Naive thymus-derived CD8-positive, alpha-beta T cell (primary cell): ENCODE data around the gene CACNA1A. TPM values are rescaled to one million over a fixed set of nuclear protein-coding genes. Genes with fewer than 3 reads are reported as not detected.
A peak's percentile ranks its signal among the peaks of the same experiment; 100 is the strongest.

ENCODE experiments used
- ATAC-seq, 2 donors: fragments of 150-1000 bp; cut with Tn5 transposase in 1 of 2; sonication (Bioruptor Pico), chemical (Tn5 transposase) in 1 of 2; 1 replicate in 1 of 2; 2 replicates in 1 of 2; pipeline ENCODE4 v1.10.0; 2021; ENCODE audit warnings: mild to moderate bottlenecking in 2 of 2, moderate library complexity in 2 of 2
- POLR2A ChIA-PET: fragments of 350-600 bp; sonication (Branson Sonifier 250); formaldehyde crosslinking; loops from one replicate; lab custom pipeline; 2021; ENCODE audit warnings: antibody characterized with exemption; lab: Charles Lee
- DNase-seq, 10 donors: peaks; one replicate each; pipeline versions ENCODE4 v3.0.0 to v3.0.0-alpha.2; 2020 to 2022
- H3K27ac Mint-ChIP-seq, 10 donors: one replicate each; pipeline ENCODE4 v1.8.0; 2020 to 2022; ENCODE audit warnings: mild to moderate bottlenecking in 10 of 10, mixed read lengths in 10 of 10, moderate library complexity in 4 of 10, inconsistent platforms in 1 of 10
- H3K27me3 Mint-ChIP-seq, 5 donors: one replicate each; pipeline ENCODE4 v1.8.0; 2021 to 2022; ENCODE audit warnings: mixed read lengths in 5 of 5
- H3K36me3 Mint-ChIP-seq, 3 donors: one replicate each; pipeline ENCODE4 v1.8.0; 2020 to 2022; ENCODE audit warnings: mixed read lengths in 3 of 3, mild to moderate bottlenecking in 2 of 3, inconsistent platforms in 1 of 3
- H3K4me1 Mint-ChIP-seq, 4 donors: one replicate each; pipeline ENCODE4 v1.8.0; 2021 to 2022; ENCODE audit warnings: mixed read lengths in 4 of 4
- H3K4me3 Mint-ChIP-seq, 10 donors: one replicate each; pipeline ENCODE4 v1.8.0; 2020 to 2022; ENCODE audit warnings: mild to moderate bottlenecking in 10 of 10, mixed read lengths in 10 of 10, moderate library complexity in 6 of 10, inconsistent platforms in 1 of 10
- H3K9me3 Mint-ChIP-seq, 9 donors: one replicate each; pipeline ENCODE4 v1.8.0; 2020 to 2022; ENCODE audit warnings: mixed read lengths in 9 of 9, mild to moderate bottlenecking in 3 of 9, inconsistent platforms in 1 of 9, moderate library complexity in 1 of 9
- polyA plus RNA-seq, 3 donors: library from polyadenylated mRNA; unstranded; fragments of 300-500 nt; fragmentation: Illumina TruSeq; gene quantifications; one replicate each; pipeline ENCODE4 v1.2.3, GENCODE V29; 2021
- total RNA-seq, 8 experiments: library from RNA in 2 of 8; stranded (reverse) in 2 of 8; gene quantifications; one replicate each; pipeline ENCODE4 v1.2.3 and lab custom pipeline; 2021 to 2026

CACNA1A gene
- total and polyA plus RNA-seq, 5 experiments from 2014 or later = 0.09 to 0.60 (median 0.36) TPM

GRCh38 chr19:13297023-13297422, 209.3 kb downstream of the CACNA1A start:
- H3K4me3 Mint-ChIP-seq = no peak overlapping the region
- peaks cover 5 to 7% (median 7%) of the 10 kb centered on the region in 4 donors for H3K4me1 Mint-ChIP-seq
- peaks cover 14 to 50% (median 35%) of the 10 kb centered on the region in 5 donors for H3K27me3 Mint-ChIP-seq
- DNase-seq = no peak
- no peaks in the 10 kb centered on the region for H3K9me3 Mint-ChIP-seq
- peaks cover 0 to 4% (median 0%) of the 10 kb centered on the region in 3 donors for H3K36me3 Mint-ChIP-seq
- ATAC-seq = no peak
- no peak overlapping the region for H3K27ac Mint-ChIP-seq
- POLR2A ChIA-PET = no interaction called here

GRCh38 chr19:13294812-13295567, 211.3 kb downstream of the CACNA1A start:
- no peak overlapping the region for H3K4me3 Mint-ChIP-seq
- no peak overlapping the region for H3K27ac Mint-ChIP-seq
- peaks cover 4 to 7% (median 6%) of the 10 kb centered on the region in 4 donors for H3K4me1 Mint-ChIP-seq
- no peaks in the 10 kb centered on the region for H3K36me3 Mint-ChIP-seq
- no peak for ATAC-seq
- peaks cover 6 to 34% (median 19%) of the 10 kb centered on the region in 5 donors for H3K27me3 Mint-ChIP-seq
- H3K9me3 Mint-ChIP-seq = no peaks in the 10 kb centered on the region
- DNase-seq = peak in 1 of 10 donors; percentile 2
- POLR2A ChIA-PET = no interaction called here

- Mint-ChIP-seq H3K9me3 (no peaks in the 10 kb centered on the region), H3K27me3 (peaks cover 0 to 23% (median 5%) of the 10 kb centered on the region in 5 donors), H3K4me3 (no peak overlapping the region), H3K36me3 (no peaks in the 10 kb centered on the region), H3K4me1 (no peaks in the 10 kb centered on the region), H3K27ac (no peak overlapping the region)
- ATAC-seq (no peak), DNase-seq (peak in 1 of 10 donors; percentile 27)
- POLR2A ChIA-PET = no interaction called here
Measured at GRCh38 chr19:13291913-13292312, 214.4 kb downstream of the CACNA1A start.

- DNase-seq = no peak
- no peak overlapping the region for H3K4me3 Mint-ChIP-seq
- no peak overlapping the region for H3K27ac Mint-ChIP-seq
- H3K27me3 Mint-ChIP-seq = peaks cover 0 to 21% (median 4%) of the 10 kb centered on the region in 5 donors
- no peak for ATAC-seq
- no peaks in the 10 kb centered on the region for H3K4me1 Mint-ChIP-seq
- H3K9me3 Mint-ChIP-seq = no peaks in the 10 kb centered on the region
- POLR2A ChIA-PET = no interaction called here
- H3K36me3 Mint-ChIP-seq = no peaks in the 10 kb centered on the region
Measured at GRCh38 chr19:13290741-13291140, 215.5 kb downstream of the CACNA1A start.

GRCh38 chr19:13289295-13289694, 217.0 kb downstream of the CACNA1A start:
- H3K4me3 Mint-ChIP-seq = no peak overlapping the region
- H3K9me3 Mint-ChIP-seq = no peaks in the 10 kb centered on the region
- H3K36me3 Mint-ChIP-seq = no peaks in the 10 kb centered on the region
- POLR2A ChIA-PET = interaction anchor here (0.7 kb wide), 1 partner anchor 239 kb away, joined by 3 read pairs; no protein-coding TSS in a partner anchor
- ATAC-seq = no peak
- peaks cover 0 to 7% (median 2%) of the 10 kb centered on the region in 5 donors for H3K27me3 Mint-ChIP-seq
- DNase-seq = no peak
- no peaks in the 10 kb centered on the region for H3K4me1 Mint-ChIP-seq
- H3K27ac Mint-ChIP-seq = no peak overlapping the region

GRCh38 chr19:13286195-13286985, 219.9 kb downstream of the CACNA1A start:
- H3K4me1 Mint-ChIP-seq = no peaks in the 10 kb centered on the region
- peaks cover 0 to 4% (median 0%) of the 10 kb centered on the region in 5 donors for H3K27me3 Mint-ChIP-seq
- no peaks in the 10 kb centered on the region for H3K9me3 Mint-ChIP-seq
- POLR2A ChIA-PET = no interaction called here
- DNase-seq (no peak), ATAC-seq (no peak)
- no peaks in the 10 kb centered on the region for H3K36me3 Mint-ChIP-seq
- no peak overlapping the region for H3K4me3 Mint-ChIP-seq
- H3K27ac Mint-ChIP-seq = no peak overlapping the region

GRCh38 chr19:13284929-13285928, 221.1 kb downstream of the CACNA1A start:
- Mint-ChIP-seq H3K27me3 (peaks cover 0 to 7% (median 2%) of the 10 kb centered on the region in 5 donors), H3K4me1 (no peaks in the 10 kb centered on the region), H3K9me3 (no peaks in the 10 kb centered on the region), H3K36me3 (no peaks in the 10 kb centered on the region), H3K4me3 (no peak overlapping the region), H3K27ac (peak overlapping the region in 1 of 10 donors; percentile 38)
- DNase-seq = no peak
- POLR2A ChIA-PET = no interaction called here
- ATAC-seq = no peak

- no peak overlapping the region for H3K27ac Mint-ChIP-seq
- H3K36me3 Mint-ChIP-seq = no peaks in the 10 kb centered on the region
- DNase-seq (no peak), ATAC-seq (no peak)
- peaks cover 0 to 1% (median under 1%) of the 10 kb centered on the region in 4 donors for H3K4me1 Mint-ChIP-seq
- peaks cover 0 to 7% (median 2%) of the 10 kb centered on the region in 5 donors for H3K27me3 Mint-ChIP-seq
- POLR2A ChIA-PET = no interaction called here
- no peaks in the 10 kb centered on the region for H3K9me3 Mint-ChIP-seq
- no peak overlapping the region for H3K4me3 Mint-ChIP-seq
Measured at GRCh38 chr19:13283871-13284270, 222.4 kb downstream of the CACNA1A start.

- ATAC-seq (no peak), DNase-seq (no peak)
- POLR2A ChIA-PET = no interaction called here
- Mint-ChIP-seq H3K9me3 (no peaks in the 10 kb centered on the region), H3K36me3 (no peaks in the 10 kb centered on the region), H3K4me1 (peaks cover 6 to 14% (median 12%) of the 10 kb centered on the region in 4 donors), H3K4me3 (no peak overlapping the region), H3K27ac (peak overlapping the region in 1 of 10 donors; percentile 65), H3K27me3 (peaks cover 0 to 7% (median 4%) of the 10 kb centered on the region in 5 donors)
Measured at GRCh38 chr19:13282486-13283065, 223.7 kb downstream of the CACNA1A start.

- Mint-ChIP-seq H3K9me3 (no peaks in the 10 kb centered on the region), H3K36me3 (no peaks in the 10 kb centered on the region), H3K4me3 (no peak overlapping the region), H3K27me3 (peaks cover 0 to 7% (median 4%) of the 10 kb centered on the region in 5 donors), H3K27ac (no peak overlapping the region), H3K4me1 (peaks cover 6 to 20% (median 17%) of the 10 kb centered on the region in 4 donors)
- POLR2A ChIA-PET = interaction anchor here (0.6 kb wide), 1 partner anchor 763 kb away, joined by 3 read pairs; no protein-coding TSS in a partner anchor
- ATAC-seq (no peak), DNase-seq (no peak)
Measured at GRCh38 chr19:13281567-13282291, 224.6 kb downstream of the CACNA1A start.

GRCh38 chr19:13277104-13277809, 229.0 kb downstream of the CACNA1A start:
- H3K36me3 Mint-ChIP-seq = no peaks in the 10 kb centered on the region
- H3K4me3 Mint-ChIP-seq = peak overlapping the region; percentile 24 to 79 (median 60)
- peaks cover 6 to 20% (median 17%) of the 10 kb centered on the region in 4 donors for H3K4me1 Mint-ChIP-seq
- ATAC-seq (peak; percentile 90 to 92), DNase-seq (peak; percentile 21 to 86 (median 70))
- H3K27me3 Mint-ChIP-seq = peaks cover 0 to 5% (median 0%) of the 10 kb centered on the region in 5 donors
- no peaks in the 10 kb centered on the region for H3K9me3 Mint-ChIP-seq
- peak overlapping the region; percentile 67 to 93 (median 88) for H3K27ac Mint-ChIP-seq
- POLR2A ChIA-PET = interaction anchor here (0.6 to 1.5 kb wide), 3 partner anchors 124 to 1109 kb away, joined by 3 to 5 read pairs (median 4); no protein-coding TSS in a partner anchor
